ENCODE data around the gene OXGR1.
"Not testable (repeated sequence)": the region's sequence is repeated elsewhere in the genome, so short reads cannot be mapped to it uniquely, and the experiment has no call there.

OXGR1 gene

DNA sequence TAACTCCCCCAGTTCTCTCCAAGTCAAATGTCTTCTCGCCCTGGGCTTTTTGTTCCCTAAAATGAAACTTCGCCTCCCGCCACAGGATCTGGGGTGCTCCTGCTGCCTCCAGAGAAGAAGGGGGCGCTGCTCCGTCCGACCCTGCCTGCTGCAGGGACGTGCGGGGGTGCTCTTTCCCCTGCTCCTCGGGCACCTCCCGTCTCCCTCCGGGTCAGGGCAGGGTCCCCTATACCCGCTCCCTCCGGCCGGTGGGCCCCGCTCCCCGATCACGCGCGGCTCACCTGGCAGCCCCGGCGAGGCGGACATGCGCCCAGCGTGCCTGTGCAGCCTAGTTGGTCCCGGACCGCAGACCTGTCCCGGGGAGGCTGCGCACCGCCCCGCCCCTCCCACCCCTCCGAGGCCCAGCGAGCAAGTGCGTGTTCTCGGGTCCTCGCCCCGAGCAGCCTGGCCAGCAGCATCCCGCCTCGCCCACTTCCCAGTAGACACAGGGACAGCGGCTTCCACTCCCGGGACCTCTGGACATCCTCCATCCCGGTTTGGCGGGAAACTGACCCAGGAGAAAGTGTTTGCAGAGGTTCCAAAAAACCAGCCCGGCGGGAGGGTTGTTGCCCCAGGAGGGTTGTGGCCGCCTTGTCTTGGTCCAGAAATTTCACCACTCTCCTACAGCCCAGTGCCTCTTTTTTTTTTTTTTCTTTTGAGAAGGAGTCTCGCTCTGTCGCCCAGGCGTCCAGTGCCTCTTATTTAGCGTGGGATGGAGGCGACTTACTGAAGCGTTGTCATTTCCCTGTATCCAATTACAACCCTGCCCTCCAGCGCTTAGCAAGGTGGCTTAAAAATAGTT is at the start of gene OXGR1:
Gene OXGR1, minus strand, starts transcription at position 460 of the 841 bp plus-strand sequence. CDS start 6,717 bp downstream, outside the sequence.
- no peak for DNase-seq

DNA sequence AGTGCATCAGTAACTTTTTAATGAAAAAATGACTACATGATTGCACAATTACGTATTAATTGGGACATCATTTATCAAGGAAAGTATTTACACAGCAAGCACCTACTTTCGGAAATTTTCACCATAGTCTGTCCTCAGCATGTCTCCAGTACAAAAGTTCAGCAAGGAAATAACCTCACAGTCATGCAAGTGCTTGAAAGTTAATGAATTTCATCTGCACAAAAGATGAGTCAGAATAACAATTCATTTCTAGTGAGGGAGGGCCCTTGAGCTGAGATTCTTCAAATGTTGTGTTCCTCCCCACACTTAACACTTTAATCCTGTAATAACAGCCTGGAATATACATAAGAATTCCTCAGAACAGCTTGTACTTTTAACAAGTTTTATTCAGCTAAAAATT is 49.0 kb upstream of the OXGR1 start:
- no peak for DNase-seq

DNA sequence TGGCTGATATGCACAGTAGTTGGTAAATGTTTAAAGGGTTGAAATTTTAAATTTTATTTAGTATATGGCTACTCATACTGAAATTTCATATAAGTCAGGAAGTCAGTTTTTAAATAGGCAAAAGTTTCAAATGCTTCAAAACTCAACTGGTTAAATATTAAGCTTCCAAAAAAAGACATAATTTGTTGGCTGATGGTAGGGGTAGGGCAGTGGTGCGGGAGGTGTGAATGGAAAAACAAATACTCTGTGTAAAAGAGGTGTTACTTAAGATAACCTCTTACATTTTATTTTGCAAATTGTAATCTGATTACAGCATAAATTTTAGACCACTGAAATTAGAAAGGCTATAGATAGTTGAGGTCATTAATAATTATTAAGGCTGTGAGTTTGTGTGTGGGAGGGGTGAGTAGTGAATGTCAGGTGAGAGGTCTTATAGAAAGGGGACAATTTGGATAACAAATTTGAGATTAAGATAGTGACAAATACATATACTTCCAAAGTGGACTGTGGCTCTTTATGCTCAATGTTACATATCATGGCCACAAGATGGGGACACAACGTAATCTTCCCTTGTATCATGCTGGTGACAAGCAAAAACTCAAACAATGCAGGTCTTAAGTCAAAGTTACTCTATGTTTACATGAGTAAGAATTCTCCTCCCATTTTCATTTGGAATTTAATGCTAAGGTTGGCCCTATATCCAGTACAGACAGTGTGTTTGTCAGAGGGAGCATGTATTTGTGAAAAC is 36.6 kb upstream of the OXGR1 start:
- DNase-seq: peak; percentile 37

DNA sequence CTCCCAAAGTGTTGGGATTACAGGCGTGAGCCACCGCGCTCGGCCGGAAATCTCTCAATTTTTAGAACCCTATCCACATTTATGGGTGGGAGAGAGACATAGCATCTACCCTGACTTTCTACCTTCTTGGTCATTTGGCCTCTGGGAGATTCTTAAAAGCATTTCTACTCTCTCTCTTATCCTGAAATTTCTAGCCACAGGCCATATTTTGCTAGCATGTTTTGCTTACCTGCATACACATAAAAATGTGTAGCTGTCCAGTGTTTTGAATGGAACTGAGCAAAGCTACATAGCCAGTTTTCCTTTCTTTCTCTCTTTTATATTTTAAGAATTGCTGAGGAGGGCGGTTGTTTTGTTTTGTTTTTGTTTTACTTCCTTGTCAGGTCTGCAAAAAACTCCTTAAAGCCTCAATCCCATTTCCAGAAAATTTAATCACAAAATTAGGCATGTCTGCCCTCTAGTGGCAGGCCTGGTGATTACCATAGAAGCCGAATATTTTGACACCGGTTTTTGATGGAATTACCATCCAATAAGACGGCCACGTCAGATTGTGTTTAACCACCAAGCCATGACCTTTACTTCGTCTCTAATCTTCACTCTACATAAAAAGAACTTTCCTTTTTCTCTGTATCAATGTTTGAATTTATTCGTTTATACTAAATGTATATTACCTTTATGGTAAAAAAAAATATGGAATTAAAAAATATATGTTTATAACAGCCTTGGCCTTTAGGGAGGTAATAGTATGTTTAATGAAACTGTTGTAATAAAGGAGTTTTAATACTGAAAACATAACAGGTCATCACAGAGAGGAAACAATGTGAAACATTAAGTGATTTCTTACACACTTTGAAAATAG is 34.4 kb upstream of the OXGR1 start:
- DNase-seq: peak; percentile 28

DNA sequence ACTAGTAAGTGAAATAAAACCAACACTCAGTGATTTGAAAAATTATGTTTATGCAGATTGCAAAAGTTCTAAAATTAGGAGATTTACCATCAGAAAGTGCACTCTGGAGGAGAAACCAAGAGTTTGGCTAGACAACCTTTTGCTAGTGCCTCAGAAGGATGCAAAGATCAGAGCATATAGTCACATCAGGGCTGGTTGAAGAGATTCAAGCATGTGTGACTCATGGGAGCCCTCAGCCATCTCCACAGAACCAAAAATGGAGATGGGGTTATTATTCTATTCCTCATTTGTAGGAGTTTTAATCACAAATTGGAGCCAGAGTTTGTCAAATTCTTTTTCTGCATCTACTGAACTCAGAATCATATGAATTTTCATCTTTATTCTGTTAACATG is 32.9 kb upstream of the OXGR1 start:
- no peak for DNase-seq

DNA sequence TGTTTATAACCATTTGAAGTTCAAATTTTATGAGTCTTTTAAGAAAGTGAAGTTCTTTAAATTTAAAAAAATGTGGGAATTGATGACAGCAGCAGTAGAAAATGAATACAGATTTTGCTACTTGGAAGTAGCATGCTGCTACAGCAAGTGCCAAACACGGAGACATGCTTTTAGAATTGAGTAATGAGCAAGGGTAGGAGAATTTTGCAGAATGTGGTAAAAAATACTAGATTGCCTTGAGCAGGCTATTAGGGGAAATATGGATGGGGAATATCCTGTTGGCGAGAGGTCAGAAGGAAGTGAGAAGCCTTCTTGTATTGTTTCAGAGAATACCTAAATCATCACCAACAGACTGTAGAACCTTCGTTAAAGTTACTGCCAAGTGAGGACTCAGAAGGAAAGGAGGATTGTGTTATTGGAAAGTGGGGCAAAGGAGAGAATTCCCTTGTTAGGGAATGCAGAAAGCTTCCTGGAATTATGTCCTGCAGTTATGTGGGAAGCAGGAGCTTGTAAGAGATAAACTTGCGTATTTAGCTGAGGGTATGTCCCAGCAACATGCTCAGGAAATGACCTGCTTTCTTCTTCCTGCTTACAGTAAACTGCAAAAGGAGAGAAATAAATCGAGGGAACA is 32.4 kb upstream of the OXGR1 start:
- no peak for DNase-seq

DNA sequence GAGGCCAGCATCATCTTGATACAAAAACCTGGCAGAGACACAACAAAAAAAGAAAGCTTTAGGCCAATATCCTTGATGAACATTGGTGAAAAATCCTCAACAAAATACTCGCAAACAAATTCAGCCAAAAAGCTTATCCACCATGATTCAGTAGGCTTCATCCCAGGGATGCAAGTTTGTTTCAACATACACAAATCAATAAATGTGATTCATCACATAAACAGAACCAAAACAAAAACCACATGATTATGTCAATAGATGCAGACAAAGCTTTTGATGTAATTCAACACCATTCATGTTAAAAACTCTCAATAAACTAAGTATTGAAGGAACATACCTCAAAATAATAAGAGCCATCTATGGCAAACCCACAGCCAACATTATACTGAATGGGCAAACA is 29.5 kb upstream of the OXGR1 start:
- not testable (repeated sequence) for DNase-seq

DNA sequence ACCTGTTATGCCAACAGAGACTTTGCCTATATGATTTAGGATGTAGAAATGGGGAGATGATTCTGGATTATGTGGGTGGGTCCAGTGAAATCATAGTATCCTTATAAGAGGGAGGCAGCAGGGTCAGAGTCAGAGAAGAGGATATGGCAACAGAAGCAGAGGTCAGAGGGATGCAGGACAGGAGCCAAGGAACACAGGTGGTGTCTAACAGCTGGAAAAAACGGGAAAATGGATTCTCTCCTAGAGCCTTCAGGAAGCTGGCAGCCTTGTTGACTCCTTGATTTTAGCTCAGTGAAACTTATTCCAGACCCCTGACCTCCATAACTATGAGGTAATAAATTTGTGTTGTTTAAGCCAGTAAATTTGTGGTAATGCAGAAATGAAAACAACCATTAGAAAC is 28.8 kb upstream of the OXGR1 start:
- no peak for DNase-seq

DNA sequence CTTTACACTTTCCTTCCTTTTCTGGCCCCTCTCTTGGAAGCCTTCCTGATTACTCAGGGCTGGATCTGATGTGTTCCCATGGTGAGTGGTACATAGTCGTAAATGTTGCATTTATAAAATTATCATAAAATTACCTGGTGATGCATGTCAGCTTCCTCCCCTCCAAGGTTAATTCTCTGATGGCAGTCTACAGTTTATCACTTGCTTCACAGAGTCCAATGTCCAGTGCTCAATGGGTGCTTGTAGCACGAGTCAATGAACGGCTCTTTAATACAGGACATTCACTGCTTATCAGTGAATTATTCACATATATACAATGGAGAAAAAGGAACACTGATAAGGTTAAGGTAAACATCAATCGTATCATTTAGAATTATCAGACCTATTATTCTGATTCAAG is 27.0 kb upstream of the OXGR1 start:
- no peak for DNase-seq

DNA sequence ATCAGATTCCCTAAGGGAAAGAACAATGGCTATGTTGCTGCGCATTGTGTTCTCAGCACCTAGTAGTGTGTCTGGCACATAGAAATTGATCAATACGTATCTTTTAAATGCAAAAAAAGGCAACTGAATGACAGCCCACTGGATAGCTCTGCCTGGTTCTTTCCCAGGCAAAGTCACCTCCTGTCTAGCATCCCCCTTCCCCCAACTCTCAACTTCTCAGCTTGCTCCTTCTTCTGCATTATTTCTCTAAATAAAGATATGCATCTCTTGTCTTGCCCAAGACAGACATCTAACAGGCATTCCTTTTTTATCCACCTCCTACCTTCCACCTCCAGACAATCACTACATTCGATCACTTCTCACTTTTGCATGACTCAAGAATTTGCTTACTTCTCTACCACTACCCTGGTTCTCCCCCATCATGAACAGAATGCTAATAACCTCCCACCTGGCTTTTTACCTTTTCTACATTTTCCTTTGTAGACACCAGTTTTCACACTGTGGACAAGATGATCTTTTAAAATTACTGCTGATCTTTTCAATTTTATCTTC is 26.5 kb upstream of the OXGR1 start:
- no peak for DNase-seq

DNA sequence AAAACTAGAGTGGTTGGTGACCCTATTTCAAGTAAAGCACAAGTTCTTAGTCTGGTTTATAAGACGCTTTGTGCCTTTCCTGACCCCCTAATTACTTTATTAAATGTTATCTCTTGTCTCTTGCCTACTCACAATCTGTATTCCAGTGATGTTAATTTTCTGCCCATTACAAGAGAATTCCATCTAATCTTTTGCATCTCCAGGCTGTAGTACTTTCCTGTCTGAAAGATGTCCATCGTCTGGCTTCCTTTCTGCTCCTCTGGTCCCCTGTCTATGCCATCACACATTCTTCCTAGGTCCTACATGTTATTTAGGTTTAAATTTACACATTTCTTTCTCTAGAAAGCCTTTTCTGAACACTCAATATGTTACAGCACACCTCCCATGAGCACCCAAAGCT is 25.9 kb upstream of the OXGR1 start:
- DNase-seq: no peak

DNA sequence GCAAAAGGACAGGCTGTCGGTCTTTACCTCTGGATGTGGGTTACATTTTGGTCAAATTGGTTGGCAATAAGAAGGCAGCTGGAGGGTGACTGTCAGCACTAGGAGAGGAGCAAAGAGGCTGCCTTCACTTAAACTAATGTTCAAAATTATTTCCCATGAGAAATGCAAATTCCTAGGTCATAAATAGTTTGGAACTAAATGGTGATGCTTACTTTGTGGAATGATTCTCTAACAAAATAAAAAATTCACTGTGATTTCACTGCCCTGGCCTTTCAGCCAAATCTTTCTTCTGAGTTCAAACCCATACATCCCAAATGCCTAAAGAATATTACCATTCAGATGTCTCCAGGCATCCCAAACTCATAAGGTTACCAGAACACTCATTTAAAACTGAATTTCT is 25.0 kb upstream of the OXGR1 start:
- no peak for DNase-seq

DNA sequence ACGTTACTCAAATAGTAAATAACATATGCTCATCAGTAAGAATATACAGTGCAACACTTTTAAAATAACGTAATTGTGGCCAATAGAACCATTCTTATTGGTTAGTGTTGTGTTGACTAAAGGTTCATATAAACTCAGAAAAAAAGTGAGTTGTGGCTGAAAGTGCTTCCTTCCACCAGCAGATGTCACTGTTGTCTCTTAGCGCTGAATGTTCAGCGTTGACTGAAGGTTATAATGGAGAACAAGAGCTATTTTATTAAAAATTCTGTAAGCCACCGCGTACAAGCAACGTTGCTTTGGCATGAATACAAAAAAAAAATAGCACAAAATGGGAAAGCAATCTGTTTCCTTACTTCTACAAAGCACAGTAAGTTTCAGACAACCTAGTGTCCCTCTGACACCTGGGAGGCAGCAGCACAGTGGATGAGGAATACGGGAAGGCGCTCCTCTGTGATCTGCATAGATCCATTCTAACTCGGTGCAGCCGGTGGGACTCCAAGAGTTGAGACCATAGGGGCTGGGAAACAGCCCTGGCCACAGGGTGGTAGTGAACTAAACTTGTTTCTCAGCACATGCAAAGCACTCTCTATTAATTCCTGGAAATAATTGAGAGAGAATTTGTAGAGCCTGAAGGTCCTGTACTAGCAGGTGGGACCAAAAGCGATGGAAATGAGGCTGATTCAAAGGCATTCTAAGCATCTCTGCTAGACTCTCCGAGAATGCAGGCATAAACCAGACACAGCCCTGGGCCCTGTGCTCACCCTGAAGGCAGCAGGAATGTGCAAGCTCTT is 23.9 kb upstream of the OXGR1 start:
- DNase-seq: peak; percentile 54

DNA sequence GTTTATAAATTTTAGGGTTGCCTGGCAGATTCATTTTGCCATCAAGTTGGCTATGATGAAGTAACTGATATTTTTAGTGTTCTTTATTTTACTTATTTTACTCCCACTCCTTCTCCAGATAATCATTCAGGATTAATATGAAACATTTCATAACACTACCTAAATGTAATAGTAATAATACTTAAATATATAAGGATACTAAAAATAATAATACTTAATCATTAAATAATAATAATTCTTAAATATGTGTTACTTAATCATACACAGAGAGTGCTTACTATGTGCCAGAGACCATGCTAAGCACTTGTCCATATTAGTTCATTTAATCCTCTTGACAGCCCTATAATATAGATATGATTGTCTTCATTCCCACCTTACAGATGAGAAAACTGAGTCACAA is 23.0 kb upstream of the OXGR1 start:
- DNase-seq: no peak

DNA sequence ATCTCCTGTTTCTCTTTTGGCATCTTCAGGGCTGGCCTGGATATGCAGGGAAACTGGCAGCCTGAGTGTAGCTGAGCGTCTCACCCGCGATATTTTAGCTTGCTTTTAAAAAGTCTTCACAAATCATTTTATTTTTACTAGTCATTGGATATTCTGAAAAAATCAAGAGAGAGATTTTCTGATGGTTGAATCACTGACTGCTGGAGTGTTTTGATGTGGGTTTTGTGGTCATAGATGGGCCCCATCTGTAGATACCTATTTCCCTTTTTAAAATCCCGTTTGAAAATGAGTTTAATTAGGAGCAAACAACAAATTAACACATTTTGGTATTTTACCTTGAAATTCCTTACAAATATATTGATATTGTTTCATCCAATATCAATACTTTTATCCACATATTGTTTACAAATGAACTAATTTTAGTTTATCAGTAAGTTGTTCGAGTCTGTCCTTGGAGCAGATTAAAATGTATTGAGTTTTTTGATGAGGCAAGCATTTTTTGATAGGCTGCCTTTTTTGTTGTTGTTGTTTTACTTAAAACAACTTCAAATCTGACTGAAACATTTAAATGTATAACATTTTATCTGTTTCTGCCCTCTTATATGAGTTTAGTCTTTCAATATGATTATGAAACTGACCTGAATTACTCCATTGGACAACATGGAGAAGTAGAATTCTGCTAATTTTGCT is 21.5 kb upstream of the OXGR1 start:
- DNase-seq: no peak

DNA sequence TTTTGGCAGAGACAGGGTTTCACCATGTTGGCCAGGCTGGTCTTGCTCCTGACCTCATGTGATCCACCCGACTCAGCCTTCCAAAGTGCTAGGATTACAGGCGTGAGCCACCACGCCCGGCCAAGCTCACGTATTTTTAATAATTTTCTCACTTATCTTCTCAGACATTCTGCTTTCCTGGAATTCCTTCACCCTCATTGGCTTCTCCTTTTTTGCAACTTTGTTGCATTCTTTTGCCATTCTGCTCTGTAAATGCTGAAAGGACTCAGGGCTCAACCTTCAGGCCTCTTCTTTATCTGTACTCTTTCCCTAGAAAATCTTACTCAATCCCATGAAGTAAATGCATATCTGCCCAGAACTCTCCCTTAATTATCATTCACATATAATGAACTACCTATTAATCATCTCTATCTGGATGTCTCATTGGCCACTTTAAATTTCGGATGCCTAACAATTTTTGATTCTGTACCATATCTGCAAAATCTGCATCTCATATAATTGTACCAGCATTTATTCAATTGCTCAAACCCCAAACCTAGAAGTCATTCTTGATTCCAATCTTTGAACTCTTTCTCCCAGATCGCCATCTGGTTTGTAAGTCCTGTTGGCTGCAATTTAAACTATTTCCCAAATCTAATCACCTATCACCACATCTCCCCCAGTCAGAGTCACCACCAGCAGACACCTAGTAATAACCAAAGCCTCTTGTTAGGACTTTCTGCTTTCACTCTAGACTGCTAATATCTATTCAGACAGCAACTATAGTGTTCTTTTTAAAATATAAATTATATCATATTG is 18.2 kb upstream of the OXGR1 start:
- no peak for DNase-seq

DNA sequence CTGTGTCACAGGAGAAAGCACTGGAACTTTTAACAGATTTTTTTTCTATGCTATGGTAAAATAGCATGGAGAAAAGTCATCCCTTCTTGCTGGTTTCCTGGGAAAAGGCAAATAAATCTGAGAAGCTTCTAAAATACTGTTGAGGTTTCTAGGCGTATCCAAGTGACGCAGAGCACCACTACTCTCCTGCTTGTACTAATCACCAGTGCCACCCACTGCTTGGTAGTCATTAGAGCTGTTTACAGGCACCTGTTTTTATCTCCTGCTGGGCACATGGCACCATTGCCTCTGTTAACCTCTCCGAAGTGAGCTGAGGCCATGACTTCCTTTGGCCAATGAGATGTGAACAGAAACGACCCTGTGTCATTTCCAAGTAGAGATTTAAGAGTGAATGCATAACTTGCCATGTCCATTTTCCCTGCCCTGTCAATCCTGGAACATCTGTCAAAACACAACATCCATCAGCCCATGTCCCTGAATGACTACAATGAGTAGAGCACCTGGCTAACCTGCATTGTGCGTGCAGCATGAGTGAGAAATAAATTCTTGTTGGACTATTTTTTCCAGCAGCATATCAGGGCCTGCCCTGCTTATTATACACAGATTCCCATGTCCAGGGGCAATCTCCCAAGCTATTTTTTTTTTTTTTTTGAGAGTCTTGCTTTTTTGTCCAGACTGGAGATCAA is 17.3 kb upstream of the OXGR1 start:
- no peak for DNase-seq

DNA sequence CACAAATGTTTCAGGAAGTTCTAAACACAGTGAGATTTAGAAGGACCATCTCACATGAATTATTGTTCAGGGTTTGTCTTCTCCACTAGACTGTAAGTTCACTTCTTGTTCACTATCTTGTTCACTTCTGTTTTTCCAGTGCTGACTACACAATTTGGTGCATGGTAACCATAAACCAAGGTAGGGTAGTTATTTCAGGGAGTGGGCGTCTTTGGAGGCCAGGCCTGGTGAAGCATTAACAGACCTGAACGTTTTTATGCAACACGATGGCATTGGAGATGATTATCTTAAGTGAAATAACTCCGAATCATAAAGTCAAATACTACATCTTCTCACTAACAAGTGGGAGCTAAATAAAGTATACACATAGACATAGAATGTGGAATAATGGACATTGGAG is 14.4 kb upstream of the OXGR1 start:
- no peak for DNase-seq

DNA sequence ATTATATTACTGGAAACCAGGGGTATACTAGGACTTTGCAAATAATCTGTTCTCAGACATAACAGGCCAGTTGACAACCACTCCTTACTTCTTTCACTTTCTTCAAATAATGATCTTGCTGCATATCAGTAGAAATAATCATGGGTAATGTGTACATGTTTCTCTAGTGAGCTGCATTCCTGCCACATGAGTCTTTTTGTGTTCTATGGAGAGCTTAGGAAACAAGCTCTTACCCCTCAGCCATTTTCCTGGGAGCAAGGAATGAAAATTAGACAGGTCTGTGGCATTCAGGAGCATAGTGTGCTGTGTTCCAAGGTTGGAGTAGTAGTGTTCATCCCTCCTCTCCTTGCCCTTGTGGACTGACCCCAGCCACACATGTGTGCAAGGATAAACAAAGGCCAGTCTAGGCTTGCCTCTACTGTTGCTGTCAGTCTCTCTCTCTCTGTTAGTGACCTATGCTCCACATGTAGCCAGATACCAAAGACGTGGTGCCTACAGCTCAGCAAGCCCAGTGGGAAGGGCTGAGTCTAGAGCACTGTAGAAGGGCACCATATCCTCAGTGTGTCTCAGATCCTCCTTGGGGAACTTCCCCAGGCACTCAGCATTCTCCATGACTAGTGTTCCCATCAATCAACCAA is 11.5 kb upstream of the OXGR1 start:
- no peak for DNase-seq

Data from NCI-H748 treated with DMSO at 0.1 percent for 48 hours (cell line).